ENCODE measurements around the gene ZSCAN10. TPM values are rescaled to one million over a fixed set of nuclear protein-coding genes. Genes with fewer than 3 reads are reported as not detected.
"Not testable (repeated sequence)": the region's sequence is repeated elsewhere in the genome, so short reads cannot be mapped to it uniquely, and the experiment has no call there.

The ZSCAN10 gene
- total RNA-seq, 1 experiment from 2014 or later = not detected

DNA sequence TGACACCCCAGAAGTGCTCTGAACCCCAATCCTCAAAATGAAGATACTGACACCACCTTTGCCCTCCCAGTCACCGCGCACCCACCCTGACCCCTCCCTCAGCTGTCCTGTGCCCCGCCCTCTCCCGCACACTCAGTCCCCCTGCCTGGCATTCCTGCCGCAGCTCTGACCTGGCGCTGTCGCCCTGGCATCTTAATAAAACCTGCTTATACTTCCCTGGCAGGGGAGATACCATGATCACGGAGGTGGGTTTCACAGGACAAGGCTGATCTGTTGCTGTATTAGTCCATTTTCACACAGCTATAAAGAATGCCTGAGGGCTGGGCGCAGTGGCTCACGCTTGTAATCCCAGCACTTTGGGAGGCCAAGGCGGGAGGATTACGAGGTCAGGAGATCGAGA lies 17.1 kb downstream of the ZSCAN10 start:
- not testable (repeated sequence) for H3K9me3 ChIP-seq, H3K4me3 ChIP-seq, DNase-seq, H3K36me3 ChIP-seq
- H3K27me3 ChIP-seq = peaks cover 25% of the 10 kb centered on the region

DNA sequence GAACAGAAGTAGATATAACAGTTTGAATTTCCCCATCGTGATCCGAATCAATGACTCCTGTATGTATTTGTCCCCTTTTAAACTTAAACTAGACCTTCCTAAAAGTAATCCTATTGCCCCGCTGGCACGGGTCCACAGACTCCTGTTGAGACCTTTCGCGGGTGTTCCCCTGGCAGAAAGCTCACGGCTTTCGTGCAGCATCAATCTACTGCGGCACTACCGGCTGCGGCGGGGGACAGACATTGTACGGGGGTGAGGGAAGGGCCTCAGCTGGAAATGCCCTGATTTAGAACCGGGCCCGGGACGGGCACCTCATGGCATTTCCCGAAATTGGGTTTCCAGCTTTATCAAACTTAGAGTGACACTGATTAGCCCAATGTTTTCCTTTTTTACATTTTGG lies 19.1 kb downstream of the ZSCAN10 start:
- Histone ChIP-seq H3K4me3 (no peak overlapping the region), H3K27me3 (peaks cover 29% of the 10 kb centered on the region), H3K36me3 (no peaks in the 10 kb centered on the region), H3K9me3 (no peaks in the 10 kb centered on the region)
- no peak for DNase-seq

DNA sequence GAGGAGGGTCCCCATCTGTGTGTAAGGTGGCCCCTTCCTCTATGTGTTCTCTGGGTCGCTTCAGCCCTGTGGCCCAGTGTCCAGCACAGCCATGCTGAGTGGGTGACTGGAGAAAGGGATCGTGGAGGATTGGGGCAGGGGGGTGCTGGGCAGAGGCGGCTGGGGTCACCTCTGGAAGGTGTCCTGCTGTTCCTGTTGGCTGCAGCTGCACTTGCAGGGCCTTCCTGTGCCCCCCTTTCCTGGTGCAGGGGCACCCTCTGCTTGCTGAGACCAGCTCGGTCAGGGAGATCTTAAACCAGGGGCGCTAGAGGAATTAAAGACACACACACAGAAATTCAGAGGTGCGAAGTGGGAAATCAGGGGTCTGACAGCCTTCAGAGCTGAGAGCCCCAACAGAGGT lies 22.5 kb downstream of the ZSCAN10 start:
- Histone ChIP-seq H3K4me3 (no peak overlapping the region), H3K27me3 (peaks cover 33% of the 10 kb centered on the region), H3K9me3 (no peaks in the 10 kb centered on the region), H3K36me3 (no peaks in the 10 kb centered on the region)
- DNase-seq = no peak

DNA sequence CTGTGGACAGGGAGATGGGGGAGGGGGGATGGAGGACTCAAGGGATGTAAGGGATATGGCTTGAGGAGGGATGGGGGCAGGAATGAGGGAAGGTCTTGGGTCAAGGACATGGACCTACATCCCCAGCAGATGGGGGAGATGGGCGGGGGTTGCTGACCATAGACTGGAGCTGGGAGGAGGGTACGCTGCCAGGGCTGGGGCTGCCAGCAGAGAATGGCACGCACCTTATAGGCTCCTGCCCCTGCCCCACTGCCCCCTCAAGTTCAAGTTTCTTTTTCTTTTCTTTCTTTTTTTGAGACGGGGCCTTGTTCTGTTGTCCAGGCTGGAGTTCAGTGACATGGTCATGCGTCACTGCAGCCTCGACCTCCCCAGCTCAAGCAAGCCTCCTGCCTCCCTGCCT lies 23.1 kb downstream of the ZSCAN10 start:
- DNase-seq, H3K9me3 ChIP-seq: not testable (repeated sequence)
- peaks cover 33% of the 10 kb centered on the region for H3K27me3 ChIP-seq

DNA sequence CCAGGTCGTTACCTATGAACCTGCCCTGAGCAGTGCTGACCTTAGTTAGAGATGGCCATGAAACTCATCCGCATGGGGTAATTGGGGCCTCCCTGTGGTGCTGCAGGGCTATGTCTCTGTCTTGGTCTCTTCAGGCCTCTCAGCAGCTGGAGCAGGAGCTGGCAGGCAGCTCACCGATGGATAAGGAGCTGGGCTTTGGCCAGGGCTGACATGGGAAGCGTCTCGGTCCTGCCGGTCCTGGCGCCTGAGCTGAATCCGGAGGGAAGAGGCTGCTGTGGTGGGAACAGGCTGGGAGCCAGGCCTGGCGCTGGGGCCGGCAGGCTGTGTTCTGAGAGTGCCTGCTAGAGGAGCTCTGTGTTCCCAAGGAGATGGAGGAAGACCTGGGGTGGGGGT lies 23.6 kb downstream of the ZSCAN10 start:
- peaks cover 30% of the 10 kb centered on the region for H3K27me3 ChIP-seq
- DNase-seq = no peak
- no peak overlapping the region for H3K4me3 ChIP-seq
- no peaks in the 10 kb centered on the region for H3K9me3 ChIP-seq
- H3K36me3 ChIP-seq = no peaks in the 10 kb centered on the region

More for the DNA sequence above, 23.1 kb downstream of the ZSCAN10 start:
- not testable (repeated sequence) for H3K36me3 ChIP-seq, H3K4me3 ChIP-seq

DNA sequence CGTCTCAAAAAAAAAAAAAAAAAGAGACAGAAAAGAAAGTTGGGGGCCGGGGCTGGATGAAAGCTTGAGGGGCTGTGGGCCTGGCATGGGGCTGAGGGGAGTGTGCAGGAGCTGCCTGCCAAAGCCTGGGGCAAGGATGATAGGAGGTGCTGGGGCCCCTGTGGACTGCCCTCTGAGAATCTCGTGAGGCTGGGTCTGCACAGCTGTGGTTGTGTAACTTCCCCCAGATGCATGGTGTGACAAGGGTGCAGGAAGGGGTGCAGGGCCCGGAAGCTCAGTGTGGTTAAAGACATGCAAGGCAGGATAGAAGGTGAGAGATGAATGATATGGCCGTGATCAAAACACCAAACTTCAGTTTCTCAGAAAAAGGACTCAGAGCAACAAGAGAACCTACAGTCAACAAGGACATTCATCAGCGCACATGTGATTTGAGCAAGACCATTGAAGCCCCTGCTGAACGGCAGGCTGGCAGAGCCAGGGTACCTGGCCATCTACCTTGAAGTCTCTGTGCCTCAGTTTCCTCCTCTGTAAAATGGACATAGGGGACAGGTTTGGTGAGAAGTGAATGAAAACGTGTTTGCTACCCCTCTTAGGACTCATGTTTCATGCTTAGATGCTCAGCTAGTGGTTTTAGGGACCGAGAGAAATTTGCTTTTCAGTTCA lies 24.1 kb downstream of the ZSCAN10 start:
- no peak for DNase-seq
- no peak overlapping the region for H3K4me3 ChIP-seq
- H3K36me3 ChIP-seq = no peaks in the 10 kb centered on the region
- peaks cover 26% of the 10 kb centered on the region for H3K27me3 ChIP-seq
- H3K9me3 ChIP-seq = no peaks in the 10 kb centered on the region

DNA sequence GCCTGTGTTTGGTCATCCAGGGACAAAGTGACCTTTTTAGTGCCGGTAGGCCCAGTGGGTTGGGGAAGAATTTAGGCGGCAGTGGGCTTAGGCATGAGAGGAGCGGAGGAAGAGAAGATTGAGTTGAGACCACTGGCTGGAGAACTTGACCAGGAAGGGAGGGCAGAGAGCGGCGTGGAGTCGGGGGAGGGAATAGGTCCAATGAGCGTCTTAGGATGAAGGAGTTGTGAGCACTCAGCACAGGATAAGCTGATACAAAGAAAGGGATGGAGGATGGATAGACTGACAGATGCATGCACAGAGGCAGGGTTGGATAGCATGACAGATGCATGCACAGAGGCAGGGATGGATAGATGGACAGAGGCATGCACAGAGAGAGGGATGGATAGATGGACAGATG lies 25.6 kb downstream of the ZSCAN10 start:
- Histone ChIP-seq H3K9me3 (no peaks in the 10 kb centered on the region), H3K4me3 (no peak overlapping the region), H3K27me3 (peaks cover 15% of the 10 kb centered on the region), H3K36me3 (no peaks in the 10 kb centered on the region)
- DNase-seq = no peak

DNA sequence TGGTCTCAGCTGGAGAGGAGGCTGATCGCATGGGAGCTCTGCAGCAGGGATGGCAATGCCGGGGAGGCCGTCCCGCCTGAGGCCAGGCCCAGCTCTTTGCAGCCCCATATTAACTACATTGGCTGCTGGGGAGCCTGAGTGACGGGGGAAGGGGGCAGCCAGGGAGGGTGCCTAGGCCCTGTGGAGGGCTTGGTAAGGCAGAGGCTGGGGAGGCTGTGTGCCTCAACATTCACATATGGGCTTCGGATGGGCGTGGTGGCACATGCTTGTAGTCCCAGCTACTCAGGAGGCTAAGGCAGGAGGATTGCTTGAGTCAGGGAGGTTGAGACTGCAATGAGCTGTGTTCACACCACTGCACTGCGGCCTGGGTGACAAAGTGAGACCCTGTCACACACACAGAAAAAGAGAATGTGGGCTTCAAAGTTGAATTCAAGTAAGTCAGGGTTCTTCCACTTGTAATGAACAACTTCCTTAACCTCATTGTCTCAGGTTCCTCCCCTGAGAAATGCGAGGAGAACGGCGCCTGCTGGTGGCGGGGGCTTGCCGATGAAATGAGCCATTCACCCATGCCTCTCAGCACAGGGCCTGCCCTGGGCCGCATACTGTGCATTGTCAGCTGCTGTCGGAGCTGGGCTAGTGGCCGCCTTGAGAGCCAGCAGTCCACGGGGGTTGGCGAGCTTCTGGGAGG lies 26.4 kb downstream of the ZSCAN10 start:
- H3K27me3 ChIP-seq = peaks cover 13% of the 10 kb centered on the region
- not testable (repeated sequence) for H3K4me3 ChIP-seq, DNase-seq, H3K9me3 ChIP-seq, H3K36me3 ChIP-seq

DNA sequence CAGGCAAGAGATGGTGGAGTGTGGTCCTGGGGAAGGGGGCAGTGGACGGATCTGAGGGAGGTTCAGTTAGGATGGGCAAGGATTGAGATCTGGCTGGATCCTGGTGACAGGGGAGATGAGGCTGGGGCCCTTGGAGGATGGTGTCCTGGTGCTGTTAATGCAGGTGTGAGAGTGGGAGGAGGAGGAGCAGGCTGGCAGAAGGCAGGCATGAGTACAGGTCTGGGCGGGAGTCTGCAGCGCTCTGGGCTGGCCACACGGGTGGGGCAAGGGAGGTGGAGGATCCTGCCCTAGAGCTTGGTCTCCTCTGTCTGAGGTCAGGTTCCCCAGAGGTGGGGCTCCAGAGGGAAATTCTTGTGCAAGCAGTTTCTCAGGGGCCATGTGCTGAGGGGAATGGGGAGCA lies 26.9 kb downstream of the ZSCAN10 start:
- DNase-seq, H3K36me3 ChIP-seq, H3K9me3 ChIP-seq, H3K4me3 ChIP-seq: not testable (repeated sequence)
- H3K27me3 ChIP-seq = peaks cover 10% of the 10 kb centered on the region

DNA sequence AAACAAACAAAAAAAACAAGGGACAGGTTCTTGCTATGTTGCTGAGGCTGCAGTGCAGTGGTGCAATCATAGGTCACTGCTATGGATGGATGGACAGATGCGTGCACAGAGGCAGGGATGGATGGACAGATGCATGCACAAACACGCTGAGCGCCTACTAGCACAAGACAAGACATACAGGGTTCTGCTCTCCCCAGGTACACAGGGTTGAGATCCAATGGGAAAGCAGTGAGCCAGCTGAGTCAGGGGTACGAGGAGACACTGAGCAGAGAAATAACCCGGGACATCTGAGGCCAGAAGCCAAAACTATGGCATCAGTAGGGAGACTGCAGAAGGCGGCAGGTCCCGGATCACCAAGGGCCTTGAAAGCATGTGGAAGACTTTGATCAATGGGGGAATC lies 27.4 kb downstream of the ZSCAN10 start:
- Histone ChIP-seq H3K27me3 (peaks cover 6% of the 10 kb centered on the region), H3K4me3 (no peak overlapping the region), H3K36me3 (no peaks in the 10 kb centered on the region), H3K9me3 (no peaks in the 10 kb centered on the region)
- no peak for DNase-seq

DNA sequence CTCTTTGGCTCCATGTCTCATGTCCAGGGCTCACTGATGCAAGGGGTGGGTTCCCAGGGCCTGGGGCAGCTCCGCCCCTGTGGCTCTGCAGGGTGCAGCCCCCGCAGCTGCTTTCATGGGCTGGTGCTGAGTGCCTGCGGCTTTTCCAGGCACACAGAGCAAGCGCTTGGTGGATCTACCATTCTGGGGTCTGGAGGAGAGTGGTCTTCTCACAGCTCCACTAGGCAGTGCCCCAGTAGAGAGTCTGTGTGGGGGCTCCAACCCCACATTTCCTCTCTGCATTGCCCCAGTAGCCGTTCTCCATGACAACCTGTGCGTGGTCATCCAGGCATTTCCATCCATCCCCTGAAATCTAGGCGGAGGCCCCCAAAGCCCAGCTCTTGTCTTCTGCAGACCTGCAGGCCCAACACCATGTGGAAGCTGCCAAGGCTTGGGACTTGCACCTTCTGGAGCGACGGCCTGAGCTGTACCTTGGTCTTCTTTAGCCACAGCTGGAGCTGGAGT lies 28.4 kb downstream of the ZSCAN10 start:
- DNase-seq = no peak
- H3K4me3 ChIP-seq = no peak overlapping the region
- no peaks in the 10 kb centered on the region for H3K9me3 ChIP-seq
- peaks cover 4% of the 10 kb centered on the region; the same call in 1 of the 2 replicates for H3K27me3 ChIP-seq
- H3K36me3 ChIP-seq = no peaks in the 10 kb centered on the region

DNA sequence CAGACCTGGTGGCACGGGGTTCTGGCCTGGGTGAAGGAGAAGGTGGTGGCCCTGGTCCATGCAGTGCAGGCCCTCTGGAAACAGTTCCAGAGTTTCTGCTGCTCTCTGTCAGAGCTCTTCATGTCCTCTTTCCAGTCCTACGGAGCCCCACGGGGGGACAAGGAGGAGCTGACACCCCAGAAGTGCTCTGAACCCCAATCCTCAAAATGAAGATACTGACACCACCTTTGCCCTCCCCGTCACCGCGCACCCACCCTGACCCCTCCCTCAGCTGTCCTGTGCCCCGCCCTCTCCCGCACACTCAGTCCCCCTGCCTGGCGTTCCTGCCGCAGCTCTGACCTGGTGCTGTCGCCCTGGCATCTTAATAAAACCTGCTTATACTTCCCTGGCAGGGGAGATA lies 29.9 kb downstream of the ZSCAN10 start:
- H3K27me3 ChIP-seq, H3K9me3 ChIP-seq, H3K36me3 ChIP-seq, DNase-seq, H3K4me3 ChIP-seq: not testable (repeated sequence)

DNA sequence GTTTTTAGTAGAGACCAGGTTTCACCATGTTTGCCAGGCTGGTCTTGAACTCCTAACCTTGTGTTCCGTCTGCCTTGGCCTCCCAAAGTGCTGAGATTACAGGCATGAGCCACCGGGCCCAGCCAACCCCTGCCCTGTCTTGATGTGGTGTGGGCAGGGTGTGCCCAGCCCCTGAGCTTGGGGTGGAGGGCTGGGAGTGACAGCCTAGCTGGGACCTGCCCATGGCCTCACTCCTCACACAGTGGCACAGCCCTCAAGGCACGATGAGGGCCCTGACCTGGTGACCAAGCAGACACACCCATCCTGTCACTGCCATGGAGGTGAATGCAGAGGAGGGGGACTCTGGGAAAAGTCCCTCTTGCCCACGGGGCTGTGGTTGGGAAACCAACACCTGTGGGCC lies 30.6 kb downstream of the ZSCAN10 start:
- H3K9me3 ChIP-seq = no peaks in the 10 kb centered on the region

DNA sequence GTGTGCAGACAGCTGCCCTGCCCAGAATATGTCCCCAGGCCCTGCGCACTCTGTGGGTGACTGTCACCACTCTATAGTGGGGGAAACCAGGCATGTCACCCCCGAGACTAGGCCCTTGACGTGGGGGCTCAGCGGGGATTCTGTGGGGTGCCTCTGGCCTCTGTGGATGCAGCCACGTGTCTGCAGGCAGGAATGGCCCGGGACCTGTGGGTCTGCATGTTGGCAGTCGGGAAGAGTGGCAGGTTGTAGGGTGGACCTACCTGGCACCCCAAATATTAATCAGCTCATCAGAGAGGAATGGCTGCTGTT lies 32.7 kb downstream of the ZSCAN10 start:
- no peaks in the 10 kb centered on the region for H3K27me3 ChIP-seq
- no peak for DNase-seq
- no peak overlapping the region for H3K4me3 ChIP-seq
- no peaks in the 10 kb centered on the region for H3K9me3 ChIP-seq
- H3K36me3 ChIP-seq = no peaks in the 10 kb centered on the region

More for the DNA sequence above, 30.6 kb downstream of the ZSCAN10 start:
- no peak overlapping the region for H3K4me3 ChIP-seq
- no peaks in the 10 kb centered on the region for H3K27me3 ChIP-seq
- DNase-seq = no peak
- no peaks in the 10 kb centered on the region for H3K36me3 ChIP-seq

DNA sequence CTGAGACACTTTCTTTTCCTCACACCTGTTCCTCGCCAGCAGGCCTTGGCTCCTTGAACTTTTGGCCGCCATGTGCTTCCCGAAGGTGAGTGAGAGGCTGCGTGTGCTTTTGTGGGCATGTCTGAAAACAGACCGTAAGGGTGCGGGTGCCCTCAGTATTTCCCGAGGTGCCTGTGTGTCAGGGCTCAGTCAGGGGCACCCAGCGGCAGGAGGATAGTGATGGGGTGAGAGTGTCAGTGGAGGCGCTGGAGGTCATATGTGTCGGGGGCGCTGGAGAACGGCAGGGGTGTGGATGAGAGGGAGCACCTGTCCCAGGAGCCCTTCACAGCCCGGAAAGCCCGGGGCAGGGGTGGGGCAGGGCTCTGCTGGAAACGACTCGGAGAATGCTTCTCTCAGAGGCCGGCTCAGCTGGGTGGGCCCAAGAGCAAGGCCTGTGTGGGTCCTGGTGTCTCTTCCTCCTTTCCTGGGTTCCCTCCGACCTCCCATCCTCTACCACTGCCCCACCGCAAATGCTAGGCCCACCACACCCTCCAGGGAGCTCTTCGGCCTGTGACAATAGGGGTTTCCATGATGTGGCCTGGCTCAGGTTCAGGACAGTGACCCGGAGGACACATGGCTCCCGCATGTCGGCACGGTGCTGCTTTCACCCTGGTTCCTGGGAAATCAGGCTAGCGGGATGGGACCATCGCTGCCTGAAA lies 33.2 kb downstream of the ZSCAN10 start:
- Histone ChIP-seq H3K9me3 (no peaks in the 10 kb centered on the region), H3K27me3 (no peaks in the 10 kb centered on the region), H3K36me3 (no peaks in the 10 kb centered on the region), H3K4me3 (no peak overlapping the region)
- DNase-seq = no peak

DNA sequence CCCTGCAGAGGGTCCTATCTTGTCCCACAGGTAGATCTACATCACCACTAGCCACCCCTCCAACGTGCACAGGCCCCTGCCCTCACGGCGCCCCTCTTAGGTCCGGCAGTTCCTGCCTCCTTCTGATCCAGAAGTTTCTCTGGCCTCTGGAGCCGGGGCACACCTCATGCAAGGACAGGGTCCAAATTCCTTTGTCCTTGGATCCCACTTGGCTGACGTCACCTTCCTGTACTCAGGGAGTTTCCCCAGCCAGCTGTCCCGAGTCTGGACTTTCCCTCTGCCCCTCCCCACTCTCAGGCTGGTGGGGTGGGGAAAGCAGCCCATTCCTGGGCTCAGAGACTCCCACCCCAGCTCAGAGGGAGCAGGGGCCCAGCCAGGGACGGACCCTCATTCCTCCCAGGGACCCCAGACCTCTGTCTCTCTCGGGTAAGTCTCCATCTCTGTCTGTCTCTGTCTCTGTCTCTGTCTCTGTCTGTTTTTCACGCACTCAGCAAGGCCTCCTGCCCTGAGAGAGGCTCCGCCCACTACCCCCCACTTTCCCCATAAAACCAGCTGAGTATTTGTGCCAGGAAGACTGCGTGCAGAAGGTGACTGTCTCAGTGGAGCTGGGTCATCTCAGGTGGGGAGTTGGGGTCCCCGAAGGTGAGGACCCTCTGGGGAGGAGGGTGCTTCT lies 33.9 kb downstream of the ZSCAN10 start, which contains the start of gene IL32:
TSS of gene IL32 (plus strand) at position 572 of the 673 bp plus-strand sequence. CDS start 172 bp downstream, outside the sequence.
- Histone ChIP-seq H3K9me3 (no peaks in the 10 kb centered on the region), H3K4me3 (no peak within 1 kb of the TSS), H3K27me3 (no peaks in the 10 kb centered on the region)

More for the DNA sequence above, 33.9 kb downstream of the ZSCAN10 start, which contains the start of gene IL32:
- no peaks in the 10 kb centered on the region for H3K36me3 ChIP-seq
- DNase-seq = peak; percentile 70

Measured in MG63 (cell line).